ENCODE results near the gene NETO2. TPM values are rescaled to one million over a fixed set of nuclear protein-coding genes. Genes with fewer than 3 reads are reported as not detected.
"Not testable (repeated sequence)": the region's sequence is repeated elsewhere in the genome, so short reads cannot be mapped to it uniquely, and the experiment has no call there.

Gene NETO2
- total RNA-seq, 1 experiment from 2014 or later = 38.2 TPM

GRCh38 chr16:47110939-47111338 is 32.8 kb downstream of the NETO2 start:
- CTCF ChIA-PET = no interaction called here
- in situ Hi-C loops (cut with HindIII; ENCODE audit: low pct_unique_long_range_greater_than_20kb, low sequenced_read_pairs) (no loop called here), intact Hi-C loops (cut with micrococcal nuclease; ENCODE audit: unreplicated experiment) (no loop called here)
- no peaks in the 10 kb centered on the region for H3K27me3 ChIP-seq (ENCODE audit: control insufficient read depth, insufficient read depth, low read length)
- no peak overlapping the region for H3K27ac ChIP-seq (ENCODE audit: low read length)
- POLR2A ChIA-PET = no interaction called here
- DNase-seq (ENCODE audit: low read depth, low spot score) (no peak), ATAC-seq (no peak)
- H3K4me3 ChIP-seq (ENCODE audit: low read depth in 2 of 2, low read length in 2 of 2) = no peak overlapping the region
- no peaks in the 10 kb centered on the region for H3K4me1 ChIP-seq (ENCODE audit: control insufficient read depth, insufficient read depth, low read length)
- no peak for TF ChIP-seq POLR2AphosphoS5 (IDR thresholded peaks at IDR 0.05; ENCODE audit: low read depth, low read length)
- TF ChIP-seq, protein P1, sequence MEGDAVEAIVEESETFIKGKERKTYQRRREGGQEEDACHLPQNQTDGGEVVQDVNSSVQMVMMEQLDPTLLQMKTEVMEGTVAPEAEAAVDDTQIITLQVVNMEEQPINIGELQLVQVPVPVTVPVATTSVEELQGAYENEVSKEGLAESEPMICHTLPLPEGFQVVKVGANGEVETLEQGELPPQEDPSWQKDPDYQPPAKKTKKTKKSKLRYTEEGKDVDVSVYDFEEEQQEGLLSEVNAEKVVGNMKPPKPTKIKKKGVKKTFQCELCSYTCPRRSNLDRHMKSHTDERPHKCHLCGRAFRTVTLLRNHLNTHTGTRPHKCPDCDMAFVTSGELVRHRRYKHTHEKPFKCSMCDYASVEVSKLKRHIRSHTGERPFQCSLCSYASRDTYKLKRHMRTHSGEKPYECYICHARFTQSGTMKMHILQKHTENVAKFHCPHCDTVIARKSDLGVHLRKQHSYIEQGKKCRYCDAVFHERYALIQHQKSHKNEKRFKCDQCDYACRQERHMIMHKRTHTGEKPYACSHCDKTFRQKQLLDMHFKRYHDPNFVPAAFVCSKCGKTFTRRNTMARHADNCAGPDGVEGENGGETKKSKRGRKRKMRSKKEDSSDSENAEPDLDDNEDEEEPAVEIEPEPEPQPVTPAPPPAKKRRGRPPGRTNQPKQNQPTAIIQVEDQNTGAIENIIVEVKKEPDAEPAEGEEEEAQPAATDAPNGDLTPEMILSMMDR (IDR thresholded peaks at IDR 0.05) = peak; percentile 19; the same call in 1 of the 2 replicates
- TF ChIP-seq TCF7L2 (IDR thresholded peaks at IDR 0.05; ENCODE audit: low read depth, low read length) = no peak
- TF ChIP-seq, protein P2, sequence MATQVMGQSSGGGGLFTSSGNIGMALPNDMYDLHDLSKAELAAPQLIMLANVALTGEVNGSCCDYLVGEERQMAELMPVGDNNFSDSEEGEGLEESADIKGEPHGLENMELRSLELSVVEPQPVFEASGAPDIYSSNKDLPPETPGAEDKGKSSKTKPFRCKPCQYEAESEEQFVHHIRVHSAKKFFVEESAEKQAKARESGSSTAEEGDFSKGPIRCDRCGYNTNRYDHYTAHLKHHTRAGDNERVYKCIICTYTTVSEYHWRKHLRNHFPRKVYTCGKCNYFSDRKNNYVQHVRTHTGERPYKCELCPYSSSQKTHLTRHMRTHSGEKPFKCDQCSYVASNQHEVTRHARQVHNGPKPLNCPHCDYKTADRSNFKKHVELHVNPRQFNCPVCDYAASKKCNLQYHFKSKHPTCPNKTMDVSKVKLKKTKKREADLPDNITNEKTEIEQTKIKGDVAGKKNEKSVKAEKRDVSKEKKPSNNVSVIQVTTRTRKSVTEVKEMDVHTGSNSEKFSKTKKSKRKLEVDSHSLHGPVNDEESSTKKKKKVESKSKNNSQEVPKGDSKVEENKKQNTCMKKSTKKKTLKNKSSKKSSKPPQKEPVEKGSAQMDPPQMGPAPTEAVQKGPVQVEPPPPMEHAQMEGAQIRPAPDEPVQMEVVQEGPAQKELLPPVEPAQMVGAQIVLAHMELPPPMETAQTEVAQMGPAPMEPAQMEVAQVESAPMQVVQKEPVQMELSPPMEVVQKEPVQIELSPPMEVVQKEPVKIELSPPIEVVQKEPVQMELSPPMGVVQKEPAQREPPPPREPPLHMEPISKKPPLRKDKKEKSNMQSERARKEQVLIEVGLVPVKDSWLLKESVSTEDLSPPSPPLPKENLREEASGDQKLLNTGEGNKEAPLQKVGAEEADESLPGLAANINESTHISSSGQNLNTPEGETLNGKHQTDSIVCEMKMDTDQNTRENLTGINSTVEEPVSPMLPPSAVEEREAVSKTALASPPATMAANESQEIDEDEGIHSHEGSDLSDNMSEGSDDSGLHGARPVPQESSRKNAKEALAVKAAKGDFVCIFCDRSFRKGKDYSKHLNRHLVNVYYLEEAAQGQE (IDR thresholded peaks at IDR 0.05; ENCODE audit: insufficient read depth in 1 of 2, low read depth in 2 of 2, low read length in 1 of 2) = no peak
- no peak for TF ChIP-seq SIN3A (IDR thresholded peaks at IDR 0.05; ENCODE audit: borderline replicate concordance, insufficient read depth, low read depth, low read length)
- H3K9me3 ChIP-seq (ENCODE audit: control insufficient read depth, insufficient read depth, low read depth, low read length) = no peaks in the 10 kb centered on the region
- BruUV-seq (replicated peaks) = no TSS peak
- no peaks in the 10 kb centered on the region for H3K36me3 ChIP-seq (ENCODE audit: control insufficient read depth, insufficient read depth, low read length)

- H3K27ac ChIP-seq (ENCODE audit: low read length) = no peak overlapping the region
- ChIA-PET CTCF (no interaction called here), POLR2A (no interaction called here)
- H3K4me3 ChIP-seq (ENCODE audit: low read depth in 2 of 2, low read length in 2 of 2) = no peak overlapping the region
- in situ Hi-C loops (cut with HindIII; ENCODE audit: low pct_unique_long_range_greater_than_20kb, low sequenced_read_pairs) = no loop called here
- DNase-seq (ENCODE audit: low read depth, low spot score) = no peak
- no peak for ATAC-seq
- H3K27me3 ChIP-seq (ENCODE audit: control insufficient read depth, insufficient read depth, low read length) = no peaks in the 10 kb centered on the region
- TF ChIP-seq TCF7L2 (IDR thresholded peaks at IDR 0.05; ENCODE audit: low read depth, low read length) = no peak
- TF ChIP-seq, protein P1 (IDR thresholded peaks at IDR 0.05) = no peak
- TF ChIP-seq SIN3A (IDR thresholded peaks at IDR 0.05; ENCODE audit: borderline replicate concordance, insufficient read depth, low read depth, low read length) = no peak
- TF ChIP-seq, protein P2 (IDR thresholded peaks at IDR 0.05; ENCODE audit: insufficient read depth in 1 of 2, low read depth in 2 of 2, low read length in 1 of 2) = no peak
- no peak for TF ChIP-seq POLR2AphosphoS5 (IDR thresholded peaks at IDR 0.05; ENCODE audit: low read depth, low read length)
- no peaks in the 10 kb centered on the region for H3K9me3 ChIP-seq (ENCODE audit: control insufficient read depth, insufficient read depth, low read depth, low read length)
- H3K36me3 ChIP-seq (ENCODE audit: control insufficient read depth, insufficient read depth, low read length) = no peaks in the 10 kb centered on the region
- intact Hi-C loops (cut with micrococcal nuclease; ENCODE audit: unreplicated experiment) = no loop called here
- no TSS peak for BruUV-seq (replicated peaks)
- no peaks in the 10 kb centered on the region for H3K4me1 ChIP-seq (ENCODE audit: control insufficient read depth, insufficient read depth, low read length)
These were observed 34.4 kb downstream of the NETO2 start for GRCh38 chr16:47109361-47109760.

GRCh38 chr16:47102921-47103320 is 40.8 kb downstream of the NETO2 start:
- in situ Hi-C loops (cut with HindIII; ENCODE audit: low pct_unique_long_range_greater_than_20kb, low sequenced_read_pairs); H3K27me3 ChIP-seq (ENCODE audit: control insufficient read depth, insufficient read depth, low read length); H3K9me3 ChIP-seq (ENCODE audit: control insufficient read depth, insufficient read depth, low read depth, low read length); BruUV-seq (replicated peaks); CTCF ChIA-PET; ATAC-seq; H3K27ac ChIP-seq (ENCODE audit: low read length); H3K36me3 ChIP-seq (ENCODE audit: control insufficient read depth, insufficient read depth, low read length); DNase-seq (ENCODE audit: low read depth, low spot score); intact Hi-C loops (cut with micrococcal nuclease; ENCODE audit: unreplicated experiment); H3K4me1 ChIP-seq (ENCODE audit: control insufficient read depth, insufficient read depth, low read length); H3K4me3 ChIP-seq (ENCODE audit: low read depth in 2 of 2, low read length in 2 of 2): not testable (repeated sequence)
- POLR2A ChIA-PET = interaction anchor here (0.7 kb wide), 1 partner anchor 128 kb away, joined by 7 read pairs; no protein-coding TSS in a partner anchor

DNA sequence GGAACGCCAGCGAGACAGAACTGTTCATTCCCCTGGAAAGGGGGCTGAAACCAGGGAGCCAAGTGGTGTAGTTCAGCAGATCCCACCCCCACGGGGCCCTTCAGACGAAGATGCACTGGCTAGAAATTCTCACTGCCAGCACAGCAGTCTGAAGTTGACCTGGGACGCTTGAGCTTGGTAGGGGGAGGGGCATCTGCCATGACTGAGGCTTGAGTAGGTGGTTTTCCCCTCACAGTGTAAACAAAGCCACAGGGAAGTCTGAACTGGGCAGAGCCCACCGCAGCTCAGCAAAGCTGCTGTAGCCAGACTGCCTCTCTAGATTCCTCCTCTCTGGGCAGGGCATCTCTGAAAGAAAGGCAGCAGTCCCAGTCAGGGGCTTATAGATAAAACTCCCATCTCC is 46.6 kb downstream of the NETO2 start:
- CTCF ChIA-PET; BruUV-seq (replicated peaks); H3K4me1 ChIP-seq (ENCODE audit: control insufficient read depth, insufficient read depth, low read length); H3K4me3 ChIP-seq (ENCODE audit: low read depth in 2 of 2, low read length in 2 of 2); H3K9me3 ChIP-seq (ENCODE audit: control insufficient read depth, insufficient read depth, low read depth, low read length); intact Hi-C loops (cut with micrococcal nuclease; ENCODE audit: unreplicated experiment); in situ Hi-C loops (cut with HindIII; ENCODE audit: low pct_unique_long_range_greater_than_20kb, low sequenced_read_pairs); POLR2A ChIA-PET; DNase-seq (ENCODE audit: low read depth, low spot score); H3K36me3 ChIP-seq (ENCODE audit: control insufficient read depth, insufficient read depth, low read length); H3K27ac ChIP-seq (ENCODE audit: low read length); ATAC-seq; H3K27me3 ChIP-seq (ENCODE audit: control insufficient read depth, insufficient read depth, low read length): not testable (repeated sequence)
